B cell (primary cell): ENCODE measurements around the gene SCPEP1.

Source experiments
- CTCF ChIP-seq: fragments of 200-600 bp; IDR thresholded peaks from one replicate; pipeline ENCODE4 v1.8.0; 2022; ENCODE audit warnings: antibody characterized with exemption, mild to moderate bottlenecking
- EZH2 ChIP-seq: IDR thresholded peaks from 2 replicates; pipeline ENCODE4 v1.6.1; 2012; ENCODE audit warnings: borderline replicate concordance, low read depth, mild to moderate bottlenecking, moderate library complexity, low read length; ENCODE audit not compliant: insufficient read depth, poor library complexity, severe bottlenecking

- TF ChIP-seq CTCF (no peak), EZH2 (no peak)
These were observed 856 bp upstream of the SCPEP1 start for GRCh38 chr17:56976941-56977608.
